ENCODE data around the gene DBX1. TPM values are rescaled to one million over a fixed set of nuclear protein-coding genes. Genes with fewer than 3 reads are reported as not detected.
A peak's percentile ranks its signal among the peaks of the same experiment; 100 is the strongest.

The DBX1 gene
- total and polyA plus RNA-seq, 8 donors = not detected

DNA sequence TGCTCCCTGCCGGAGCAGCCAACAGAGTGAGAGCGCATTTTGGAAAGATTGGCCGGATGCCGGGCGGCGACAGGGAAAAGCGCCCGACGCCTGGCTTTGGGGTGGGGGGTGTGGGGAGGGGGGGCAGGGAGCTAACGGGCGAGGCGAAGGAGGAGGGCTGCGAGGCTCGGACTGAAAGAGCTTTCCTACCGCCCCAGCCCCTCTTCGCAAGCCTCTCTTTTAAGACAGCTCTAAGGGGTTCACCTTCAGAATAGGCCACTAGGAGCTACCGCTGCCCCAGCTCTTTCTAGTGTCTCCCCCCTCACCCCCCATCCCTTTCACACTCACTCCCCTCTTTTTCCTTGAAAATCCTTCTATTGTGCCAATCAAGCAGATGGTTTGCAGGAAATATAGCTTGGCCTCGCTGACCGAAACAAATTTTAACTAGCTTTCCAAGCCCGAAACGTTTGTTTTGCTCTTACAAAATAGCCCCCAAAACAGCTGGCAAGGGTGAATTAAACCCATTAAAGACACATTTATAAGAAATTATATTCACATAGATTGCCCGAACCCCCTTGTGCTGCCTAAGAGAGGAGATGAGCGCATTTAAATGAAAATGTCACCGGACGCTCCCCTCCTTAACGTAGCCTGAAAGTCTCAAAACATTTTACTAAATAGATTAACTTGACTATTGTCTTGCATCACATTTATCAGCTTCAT lies 3.7 kb upstream of the DBX1 start:
- H3K27me3 ChIP-seq = peaks cover 28 to 98% (median 74%) of the 10 kb centered on the region in 3 donors
- WGBS, 5 donors = 7 to 12% (median 8%) methylated on average over 17 to 26 of the region's 26 CpGs
- TF ChIP-seq EP300 (IDR thresholded peaks at IDR 0.05) = no peak
- no peak for TF ChIP-seq POLR2A (IDR thresholded peaks at IDR 0.05)
- TF ChIP-seq POLR2AphosphoS5 (IDR thresholded peaks at IDR 0.05) = no peak
- TF ChIP-seq, protein P1, sequence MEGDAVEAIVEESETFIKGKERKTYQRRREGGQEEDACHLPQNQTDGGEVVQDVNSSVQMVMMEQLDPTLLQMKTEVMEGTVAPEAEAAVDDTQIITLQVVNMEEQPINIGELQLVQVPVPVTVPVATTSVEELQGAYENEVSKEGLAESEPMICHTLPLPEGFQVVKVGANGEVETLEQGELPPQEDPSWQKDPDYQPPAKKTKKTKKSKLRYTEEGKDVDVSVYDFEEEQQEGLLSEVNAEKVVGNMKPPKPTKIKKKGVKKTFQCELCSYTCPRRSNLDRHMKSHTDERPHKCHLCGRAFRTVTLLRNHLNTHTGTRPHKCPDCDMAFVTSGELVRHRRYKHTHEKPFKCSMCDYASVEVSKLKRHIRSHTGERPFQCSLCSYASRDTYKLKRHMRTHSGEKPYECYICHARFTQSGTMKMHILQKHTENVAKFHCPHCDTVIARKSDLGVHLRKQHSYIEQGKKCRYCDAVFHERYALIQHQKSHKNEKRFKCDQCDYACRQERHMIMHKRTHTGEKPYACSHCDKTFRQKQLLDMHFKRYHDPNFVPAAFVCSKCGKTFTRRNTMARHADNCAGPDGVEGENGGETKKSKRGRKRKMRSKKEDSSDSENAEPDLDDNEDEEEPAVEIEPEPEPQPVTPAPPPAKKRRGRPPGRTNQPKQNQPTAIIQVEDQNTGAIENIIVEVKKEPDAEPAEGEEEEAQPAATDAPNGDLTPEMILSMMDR (IDR thresholded peaks at IDR 0.05) = no peak
- no peaks in the 10 kb centered on the region for H3K36me3 ChIP-seq
- H3K4me3 ChIP-seq = peak overlapping the region; percentile 9 to 42 (median 20)
- H3K27ac ChIP-seq = no peak overlapping the region
- peaks cover 9 to 26% (median 14%) of the 10 kb centered on the region in 4 donors for H3K4me1 ChIP-seq
- no peak for DNase-seq
- peaks cover 0 to 11% (median 2%) of the 10 kb centered on the region in 4 donors for H3K9me3 ChIP-seq
- intact Hi-C loops (cut with DNase I; ENCODE audit: low total_unique reads) = no loop called here

DNA sequence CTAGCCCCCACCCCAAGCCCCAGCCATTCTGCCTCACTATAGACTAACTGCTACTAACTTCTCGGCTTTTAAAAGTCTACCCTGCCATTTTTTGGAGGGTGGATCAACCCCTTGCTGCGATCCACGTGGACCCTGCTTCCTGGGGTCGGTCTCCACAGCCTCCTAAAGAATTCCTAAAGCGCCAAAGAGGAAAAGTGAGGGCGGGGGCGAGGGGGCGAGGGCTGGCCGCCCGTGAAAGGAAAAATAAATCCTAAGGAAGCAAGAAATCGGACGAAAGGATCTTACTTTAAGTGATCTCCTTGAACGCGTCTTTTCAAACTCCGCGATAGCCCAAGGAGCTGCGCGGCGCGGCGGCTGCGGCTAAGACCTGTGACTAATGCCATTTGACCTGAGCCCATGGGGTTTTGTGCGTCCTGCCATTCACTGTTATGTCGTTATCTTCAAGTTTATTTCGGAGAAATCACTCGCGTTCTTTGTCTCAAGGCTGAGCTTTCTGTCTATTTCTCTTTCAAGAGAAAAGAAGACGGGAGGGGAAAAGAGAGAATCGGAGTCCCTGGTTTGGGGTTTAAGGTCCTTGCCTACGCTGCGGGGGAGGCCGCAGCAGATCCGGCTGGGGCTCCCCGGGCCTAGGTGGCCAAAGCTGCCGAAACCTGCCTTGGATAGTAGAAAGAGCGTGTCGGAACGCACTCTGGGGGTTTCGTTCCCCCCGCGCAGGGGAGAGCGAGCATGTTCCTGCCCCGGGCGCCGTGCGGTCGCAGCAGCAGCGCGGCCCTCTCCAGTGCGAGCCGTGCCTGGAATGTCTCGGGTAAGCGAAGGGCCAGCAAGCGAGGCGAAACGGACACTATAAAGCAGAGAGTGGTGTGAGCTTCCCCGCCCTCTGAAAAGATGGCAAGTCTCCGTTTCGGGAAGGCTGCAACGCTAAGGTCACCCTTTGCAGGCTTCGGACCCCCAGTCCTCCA lies 2.8 kb upstream of the DBX1 start:
- intact Hi-C loops (cut with DNase I; ENCODE audit: low total_unique reads) = no loop called here
- H3K36me3 ChIP-seq = no peaks in the 10 kb centered on the region
- peaks cover 9 to 26% (median 17%) of the 10 kb centered on the region in 4 donors for H3K4me1 ChIP-seq
- H3K27me3 ChIP-seq = peaks cover 31 to 100% (median 82%) of the 10 kb centered on the region in 3 donors
- TF ChIP-seq, protein P1 (IDR thresholded peaks at IDR 0.05) = no peak
- no peak for TF ChIP-seq POLR2AphosphoS5 (IDR thresholded peaks at IDR 0.05)
- no peak for TF ChIP-seq POLR2A (IDR thresholded peaks at IDR 0.05)
- TF ChIP-seq EP300 (IDR thresholded peaks at IDR 0.05) = no peak
- peaks cover 0 to 8% (median 3%) of the 10 kb centered on the region in 4 donors for H3K9me3 ChIP-seq
- peak overlapping the region; percentile 9 to 42 (median 20) for H3K4me3 ChIP-seq
- H3K27ac ChIP-seq = no peak overlapping the region
- 2 to 4% (median 3%) methylated on average over 53 to 61 of the region's 61 CpGs for WGBS, 5 donors
- peak in 1 of 2 donors; percentile 48 for DNase-seq

DNA sequence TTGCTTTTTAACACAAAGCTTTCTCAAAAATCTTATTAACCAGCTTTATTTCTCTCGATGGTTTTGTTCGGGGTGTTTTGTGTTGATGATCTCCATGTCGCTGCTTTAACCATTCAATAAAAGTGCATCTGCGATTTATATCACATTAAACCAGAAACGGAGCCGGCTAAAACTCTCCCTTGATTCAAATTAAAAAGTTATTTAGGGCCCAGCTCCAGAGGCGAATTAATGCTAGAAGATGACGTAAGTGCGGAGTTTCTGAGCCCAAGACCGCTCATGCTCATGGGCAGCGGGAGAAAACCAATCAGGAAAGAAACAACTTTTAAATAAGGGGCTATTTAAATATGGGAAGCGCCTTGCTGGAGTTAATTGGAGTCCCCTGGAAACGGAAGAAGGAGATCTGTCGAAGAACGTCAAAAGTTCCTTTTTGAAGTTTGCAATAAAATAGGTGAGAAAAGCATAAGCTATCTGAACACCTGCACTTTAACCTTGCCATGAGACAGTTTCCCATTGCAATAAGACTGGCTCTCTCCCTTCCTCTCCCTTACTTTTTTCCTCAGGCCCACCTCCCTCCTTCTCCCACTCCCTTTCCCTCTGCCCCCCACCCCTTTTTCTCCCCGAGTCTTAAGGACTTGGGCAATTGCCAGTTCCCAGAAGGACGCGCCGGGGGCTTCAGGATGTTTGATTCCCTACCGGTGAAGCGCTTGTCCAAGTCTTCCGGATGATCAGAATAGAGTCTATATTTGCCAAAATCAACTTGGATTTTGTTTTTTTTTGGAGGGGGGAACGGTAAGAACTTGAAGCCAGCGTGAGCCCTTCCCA lies 1.9 kb upstream of the DBX1 start:
- Histone ChIP-seq H3K4me1 (peaks cover 10 to 34% (median 22%) of the 10 kb centered on the region in 4 donors), H3K27ac (no peak overlapping the region), H3K9me3 (peaks cover 0 to 5% (median 2%) of the 10 kb centered on the region in 4 donors), H3K27me3 (peaks cover 40 to 100% (median 92%) of the 10 kb centered on the region in 3 donors), H3K4me3 (no peak overlapping the region), H3K36me3 (no peaks in the 10 kb centered on the region)
- 4 to 8% (median 8%) methylated on average over 24 of the region's 24 CpGs for WGBS, 5 donors
- TF ChIP-seq, protein P1 (IDR thresholded peaks at IDR 0.05) = no peak
- intact Hi-C loops (cut with DNase I; ENCODE audit: low total_unique reads) = no loop called here
- DNase-seq = no peak

All from stomach (tissue), 9 donors.